ENCODE measurements around the gene STARD5.

The STARD5 gene

DNA sequence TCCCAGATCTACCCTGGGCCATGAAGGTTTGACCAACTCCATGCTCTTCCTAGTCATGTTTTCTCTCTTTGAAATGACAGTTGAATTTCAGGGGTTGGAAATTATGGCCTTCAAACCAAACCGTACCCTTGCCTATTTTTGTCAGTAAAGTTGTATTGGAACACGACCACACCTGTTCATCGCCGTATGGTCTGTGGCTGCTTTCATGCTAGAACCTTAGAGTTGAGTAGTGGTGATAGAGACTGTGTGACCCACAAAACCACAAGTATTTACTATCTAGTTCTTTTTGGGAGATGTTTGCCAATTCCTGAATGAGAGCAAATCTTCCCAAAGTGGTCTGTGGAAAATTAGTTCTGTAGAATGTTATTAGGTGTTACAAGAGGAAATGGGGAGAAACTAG, 24.0 kb upstream of the STARD5 start:
- H3K9ac ChIP-seq (ENCODE audit: low read depth, low read length): no peak overlapping the region
- H2AFZ ChIP-seq (ENCODE audit: low read depth, low read length): no peak overlapping the region
- H3K27ac ChIP-seq (ENCODE audit: low read length): no peak overlapping the region
- H3K27me3 ChIP-seq (ENCODE audit: insufficient read depth, low read length, poor library complexity): no peaks in the 10 kb centered on the region
- TF ChIP-seq, protein P1, sequence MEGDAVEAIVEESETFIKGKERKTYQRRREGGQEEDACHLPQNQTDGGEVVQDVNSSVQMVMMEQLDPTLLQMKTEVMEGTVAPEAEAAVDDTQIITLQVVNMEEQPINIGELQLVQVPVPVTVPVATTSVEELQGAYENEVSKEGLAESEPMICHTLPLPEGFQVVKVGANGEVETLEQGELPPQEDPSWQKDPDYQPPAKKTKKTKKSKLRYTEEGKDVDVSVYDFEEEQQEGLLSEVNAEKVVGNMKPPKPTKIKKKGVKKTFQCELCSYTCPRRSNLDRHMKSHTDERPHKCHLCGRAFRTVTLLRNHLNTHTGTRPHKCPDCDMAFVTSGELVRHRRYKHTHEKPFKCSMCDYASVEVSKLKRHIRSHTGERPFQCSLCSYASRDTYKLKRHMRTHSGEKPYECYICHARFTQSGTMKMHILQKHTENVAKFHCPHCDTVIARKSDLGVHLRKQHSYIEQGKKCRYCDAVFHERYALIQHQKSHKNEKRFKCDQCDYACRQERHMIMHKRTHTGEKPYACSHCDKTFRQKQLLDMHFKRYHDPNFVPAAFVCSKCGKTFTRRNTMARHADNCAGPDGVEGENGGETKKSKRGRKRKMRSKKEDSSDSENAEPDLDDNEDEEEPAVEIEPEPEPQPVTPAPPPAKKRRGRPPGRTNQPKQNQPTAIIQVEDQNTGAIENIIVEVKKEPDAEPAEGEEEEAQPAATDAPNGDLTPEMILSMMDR (IDR thresholded peaks at IDR 0.05; ENCODE audit: borderline replicate concordance, extremely low read depth, low read length, poor library complexity, severe bottlenecking): no peak
- TF ChIP-seq EZH2 (IDR thresholded peaks at IDR 0.05; ENCODE audit: borderline replicate concordance, low read depth, low read length, severe bottlenecking): no peak
- no peak for ATAC-seq (ENCODE audit: insufficient read depth, low read depth)
- H3K4me1 ChIP-seq (ENCODE audit: insufficient read depth, low read length): no peaks in the 10 kb centered on the region
- no peak overlapping the region for H3K4me2 ChIP-seq (ENCODE audit: insufficient read depth, low read length)
- no peak overlapping the region for H3K4me3 ChIP-seq (ENCODE audit: low read depth in 1 of 2, low read length in 2 of 2)
- H3K9me3 ChIP-seq (ENCODE audit: insufficient read depth, low read length, severe bottlenecking): no peaks in the 10 kb centered on the region
- no peaks in the 10 kb centered on the region for H4K20me1 ChIP-seq (ENCODE audit: insufficient read depth, low read length)
- DNase-seq: no peak
- H3K79me2 ChIP-seq (ENCODE audit: insufficient read depth, low read length): no peaks in the 10 kb centered on the region
- no peaks in the 10 kb centered on the region for H3K36me3 ChIP-seq (ENCODE audit: insufficient read depth, low read length)

DNA sequence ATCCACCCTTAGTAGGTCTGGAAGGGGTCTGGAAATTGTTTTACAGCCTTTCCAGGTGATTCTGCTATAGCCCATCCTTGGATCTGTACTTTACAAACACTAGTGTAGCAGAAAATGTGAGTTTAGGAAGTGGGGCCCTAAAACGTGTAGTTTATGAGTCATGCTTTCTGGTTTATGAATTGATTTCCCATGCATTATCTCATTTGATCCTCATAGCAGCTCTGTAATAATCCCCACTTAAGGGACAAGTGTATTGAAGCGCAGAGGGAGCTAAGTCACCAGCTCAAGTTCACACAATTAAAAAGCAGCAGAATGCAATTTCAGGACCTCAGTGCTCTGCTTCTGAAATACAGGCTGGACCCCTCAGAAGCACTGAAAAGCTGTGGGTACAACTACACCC, 22.7 kb upstream of the STARD5 start:
- TF ChIP-seq, protein P1 (IDR thresholded peaks at IDR 0.05; ENCODE audit: borderline replicate concordance, extremely low read depth, low read length, poor library complexity, severe bottlenecking): no peak
- TF ChIP-seq EZH2 (IDR thresholded peaks at IDR 0.05; ENCODE audit: borderline replicate concordance, low read depth, low read length, severe bottlenecking): no peak
- no peak for ATAC-seq (ENCODE audit: insufficient read depth, low read depth)
- Histone ChIP-seq H2AFZ (ENCODE audit: low read depth, low read length) (no peak overlapping the region), H3K36me3 (ENCODE audit: insufficient read depth, low read length) (no peaks in the 10 kb centered on the region), H3K9me3 (ENCODE audit: insufficient read depth, low read length, severe bottlenecking) (no peaks in the 10 kb centered on the region), H3K4me3 (ENCODE audit: low read depth in 1 of 2, low read length in 2 of 2) (no peak overlapping the region), H3K4me1 (ENCODE audit: insufficient read depth, low read length) (no peaks in the 10 kb centered on the region), H3K9ac (ENCODE audit: low read depth, low read length) (no peak overlapping the region), H4K20me1 (ENCODE audit: insufficient read depth, low read length) (no peaks in the 10 kb centered on the region), H3K27ac (ENCODE audit: low read length) (no peak overlapping the region), H3K27me3 (ENCODE audit: insufficient read depth, low read length, poor library complexity) (no peaks in the 10 kb centered on the region), H3K79me2 (ENCODE audit: insufficient read depth, low read length) (no peaks in the 10 kb centered on the region), H3K4me2 (ENCODE audit: insufficient read depth, low read length) (no peak overlapping the region)
- DNase-seq: no peak

DNA sequence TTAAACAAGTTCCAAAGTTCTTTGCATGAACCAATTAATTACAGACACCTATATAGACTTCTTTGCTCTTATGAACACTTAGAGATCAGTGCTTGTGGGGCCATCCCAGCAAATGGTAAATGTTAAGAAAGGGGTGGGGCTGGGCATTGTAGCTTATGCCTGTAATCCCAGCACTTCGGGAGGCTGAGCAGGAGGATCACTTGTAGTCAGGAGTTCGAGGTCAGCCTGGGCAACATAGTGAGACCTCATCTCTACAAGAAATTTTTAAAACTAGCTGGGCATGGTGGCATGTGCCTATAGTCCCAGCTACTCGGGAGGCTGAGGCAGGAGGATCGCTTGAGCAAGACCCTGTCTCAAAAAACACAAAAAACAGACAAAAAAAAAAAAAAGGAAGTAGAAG, 19.4 kb upstream of the STARD5 start:
- TF ChIP-seq EZH2 (IDR thresholded peaks at IDR 0.05; ENCODE audit: borderline replicate concordance, low read depth, low read length, severe bottlenecking): no peak
- TF ChIP-seq, protein P1 (IDR thresholded peaks at IDR 0.05; ENCODE audit: borderline replicate concordance, extremely low read depth, low read length, poor library complexity, severe bottlenecking): no peak
- no peak overlapping the region for H3K9ac ChIP-seq (ENCODE audit: low read depth, low read length)
- no peaks in the 10 kb centered on the region for H3K36me3 ChIP-seq (ENCODE audit: insufficient read depth, low read length)
- no peaks in the 10 kb centered on the region for H3K9me3 ChIP-seq (ENCODE audit: insufficient read depth, low read length, severe bottlenecking)
- no peak overlapping the region for H3K27ac ChIP-seq (ENCODE audit: low read length)
- DNase-seq: no peak
- ATAC-seq (ENCODE audit: insufficient read depth, low read depth): no peak
- H3K4me1 ChIP-seq (ENCODE audit: insufficient read depth, low read length): no peaks in the 10 kb centered on the region
- no peak overlapping the region for H3K4me2 ChIP-seq (ENCODE audit: insufficient read depth, low read length)
- no peaks in the 10 kb centered on the region for H3K27me3 ChIP-seq (ENCODE audit: insufficient read depth, low read length, poor library complexity)
- no peaks in the 10 kb centered on the region for H3K79me2 ChIP-seq (ENCODE audit: insufficient read depth, low read length)
- no peak overlapping the region for H3K4me3 ChIP-seq (ENCODE audit: low read depth in 1 of 2, low read length in 2 of 2)
- H4K20me1 ChIP-seq (ENCODE audit: insufficient read depth, low read length): no peaks in the 10 kb centered on the region
- H2AFZ ChIP-seq (ENCODE audit: low read depth, low read length): no peak overlapping the region

DNA sequence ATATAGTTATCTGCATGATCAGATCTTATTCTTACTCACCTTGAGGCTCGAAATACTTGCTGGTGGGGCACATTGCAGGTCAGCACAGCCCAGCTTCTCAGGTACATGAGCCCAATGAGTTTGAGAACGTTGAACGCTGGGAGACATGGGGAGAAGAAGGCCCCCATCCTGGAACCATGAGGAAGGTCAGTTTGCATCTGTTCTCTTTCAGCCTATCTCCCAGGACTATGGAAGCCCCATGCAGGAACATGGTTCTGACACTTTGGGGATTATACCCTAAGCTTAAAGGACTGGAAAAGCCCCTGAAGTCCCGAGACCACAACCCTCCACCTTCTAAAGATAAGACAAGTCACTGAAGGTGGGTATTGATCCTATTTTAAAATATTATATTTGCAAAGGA, 17.4 kb upstream of the STARD5 start:
- no peaks in the 10 kb centered on the region for H4K20me1 ChIP-seq (ENCODE audit: insufficient read depth, low read length)
- no peak overlapping the region for H3K4me2 ChIP-seq (ENCODE audit: insufficient read depth, low read length)
- H3K4me1 ChIP-seq (ENCODE audit: insufficient read depth, low read length): no peaks in the 10 kb centered on the region
- H3K27ac ChIP-seq (ENCODE audit: low read length): no peak overlapping the region
- H3K27me3 ChIP-seq (ENCODE audit: insufficient read depth, low read length, poor library complexity): no peaks in the 10 kb centered on the region
- no peak overlapping the region for H3K4me3 ChIP-seq (ENCODE audit: low read depth in 1 of 2, low read length in 2 of 2)
- DNase-seq (no peak), ATAC-seq (ENCODE audit: insufficient read depth, low read depth) (no peak)
- TF ChIP-seq EZH2 (IDR thresholded peaks at IDR 0.05; ENCODE audit: borderline replicate concordance, low read depth, low read length, severe bottlenecking): no peak
- TF ChIP-seq, protein P1 (IDR thresholded peaks at IDR 0.05; ENCODE audit: borderline replicate concordance, extremely low read depth, low read length, poor library complexity, severe bottlenecking): no peak
- H3K9me3 ChIP-seq (ENCODE audit: insufficient read depth, low read length, severe bottlenecking): no peaks in the 10 kb centered on the region
- H3K36me3 ChIP-seq (ENCODE audit: insufficient read depth, low read length): no peaks in the 10 kb centered on the region
- H3K9ac ChIP-seq (ENCODE audit: low read depth, low read length): no peak overlapping the region
- no peaks in the 10 kb centered on the region for H3K79me2 ChIP-seq (ENCODE audit: insufficient read depth, low read length)
- no peak overlapping the region for H2AFZ ChIP-seq (ENCODE audit: low read depth, low read length)

Measured in DND-41 (cell line).